Activated CD4-positive, CD25-positive, alpha-beta regulatory T cell treated with anti-CD3 and anti-CD28 coated beads, Interleukin-2, amount 50 U/mL, for 16 hours (primary cell): ENCODE measurements around the gene GATB.

Source experiments
- DNase-seq: peaks from one replicate; pipeline ENCODE4 v3.0.0-alpha.2; 2020; ENCODE audit warnings: low read depth, low spot score

GATB gene, protein sequence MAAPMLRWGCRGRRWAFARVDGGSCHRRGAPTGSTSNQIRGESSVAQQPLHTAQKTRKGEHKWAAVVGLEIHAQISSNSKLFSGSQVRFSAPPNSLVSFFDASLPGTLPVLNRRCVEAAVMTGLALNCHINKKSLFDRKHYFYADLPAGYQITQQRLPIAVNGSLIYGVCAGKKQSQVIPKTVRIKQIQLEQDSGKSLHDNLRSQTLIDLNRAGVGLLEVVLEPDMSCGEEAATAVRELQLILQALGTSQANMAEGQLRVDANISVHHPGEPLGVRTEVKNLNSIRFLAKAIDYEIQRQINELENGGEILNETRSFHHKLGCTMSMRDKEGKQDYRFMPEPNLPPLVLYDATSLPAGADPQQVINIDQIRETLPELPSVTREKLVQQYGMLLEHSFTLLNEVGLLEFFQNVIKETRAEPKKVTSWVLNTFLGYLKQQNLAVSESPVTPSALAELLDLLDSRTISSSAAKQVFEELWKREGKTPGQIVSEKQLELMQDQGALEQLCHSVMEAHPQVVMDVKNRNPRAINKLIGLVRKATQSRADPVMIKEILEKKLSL

DNA sequence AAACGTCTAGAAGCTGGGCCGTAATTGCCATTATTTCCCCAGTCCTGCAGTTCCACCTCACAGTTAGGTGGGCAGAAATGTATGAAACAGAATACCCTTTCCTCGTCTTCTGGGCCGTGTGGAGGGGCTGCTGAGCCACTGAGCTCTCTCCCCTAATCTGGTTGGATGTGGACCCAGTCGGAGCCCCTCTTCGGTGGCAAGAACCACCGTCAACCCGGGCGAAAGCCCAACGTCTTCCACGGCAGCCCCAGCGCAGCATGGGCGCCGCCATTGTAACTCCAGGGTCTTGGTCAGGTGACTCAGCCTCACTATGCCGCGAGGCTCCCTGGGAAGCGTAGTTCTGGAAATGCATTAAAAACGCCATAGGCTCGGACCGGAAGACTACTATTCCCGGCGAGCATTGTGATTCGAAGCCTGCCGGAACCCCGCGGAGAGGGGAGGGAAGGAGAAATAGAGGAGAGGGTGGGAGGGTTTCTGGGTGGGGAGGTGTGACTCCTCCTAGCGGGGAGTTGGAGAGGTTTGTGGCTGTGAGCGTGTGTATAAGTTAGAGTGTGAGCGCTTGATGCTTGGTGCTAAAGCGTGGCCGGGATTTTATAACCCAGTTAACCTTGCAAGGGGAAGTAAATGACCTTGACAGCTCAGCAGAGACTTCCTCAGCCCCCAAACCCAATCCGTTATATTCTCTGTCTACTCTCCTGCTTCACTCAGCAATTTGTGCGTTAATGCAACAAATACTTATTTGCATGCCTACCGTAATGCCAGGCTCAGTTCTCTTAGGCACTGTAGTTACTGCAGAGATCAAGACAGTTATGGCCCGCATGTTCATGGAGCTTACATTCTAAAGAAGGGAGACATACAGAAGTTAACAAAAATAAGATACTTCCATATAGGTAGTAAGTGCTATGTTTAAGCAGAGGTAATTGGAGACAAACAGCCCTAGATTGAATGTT, at the start of gene GATB:
TSS of gene GATB (minus strand) at position 296 of the 950 bp plus-strand sequence. CDS start at position 271, 25 bp downstream.
- peak; percentile 90 for DNase-seq

DNA sequence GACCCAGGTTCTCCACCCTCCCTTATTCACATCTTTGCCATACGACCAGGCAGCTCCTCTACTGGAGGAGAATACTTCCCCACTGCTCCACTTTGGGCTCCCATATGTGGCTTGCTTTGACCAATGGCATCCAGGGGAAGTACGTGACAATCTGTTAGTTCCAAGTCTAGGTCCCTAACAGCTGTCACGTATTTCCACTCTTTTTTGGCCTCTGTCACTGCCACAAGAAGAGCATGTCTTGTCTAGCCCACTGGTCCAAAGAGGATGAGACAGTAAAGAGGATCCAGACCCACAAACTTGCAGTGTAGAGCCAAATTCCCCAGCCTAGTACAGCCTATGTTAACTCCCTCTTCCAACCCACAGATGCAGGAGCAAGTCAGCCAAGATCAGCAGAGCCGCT, 49.7 kb upstream of the GATB start:
- DNase-seq = no peak

DNA sequence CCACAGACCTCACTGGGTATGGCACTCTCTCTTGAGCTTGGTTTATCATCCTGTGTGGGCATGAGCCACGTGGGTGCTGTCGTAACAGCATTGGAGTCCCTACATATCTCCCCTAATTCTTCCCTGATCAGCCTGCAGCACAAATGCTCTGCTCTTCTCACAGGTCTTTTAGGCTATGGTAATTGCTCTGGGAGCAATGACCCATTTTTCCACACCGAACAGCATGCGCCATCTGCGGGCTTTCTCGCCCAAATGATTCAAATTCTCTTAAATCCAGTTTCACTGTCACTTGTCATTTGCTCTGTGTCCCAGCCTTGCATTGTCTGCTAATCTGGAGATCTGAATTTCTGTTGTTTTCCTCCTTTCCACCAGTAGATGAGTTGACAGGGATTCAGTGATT, 48.9 kb upstream of the GATB start:
- no peak for DNase-seq

DNA sequence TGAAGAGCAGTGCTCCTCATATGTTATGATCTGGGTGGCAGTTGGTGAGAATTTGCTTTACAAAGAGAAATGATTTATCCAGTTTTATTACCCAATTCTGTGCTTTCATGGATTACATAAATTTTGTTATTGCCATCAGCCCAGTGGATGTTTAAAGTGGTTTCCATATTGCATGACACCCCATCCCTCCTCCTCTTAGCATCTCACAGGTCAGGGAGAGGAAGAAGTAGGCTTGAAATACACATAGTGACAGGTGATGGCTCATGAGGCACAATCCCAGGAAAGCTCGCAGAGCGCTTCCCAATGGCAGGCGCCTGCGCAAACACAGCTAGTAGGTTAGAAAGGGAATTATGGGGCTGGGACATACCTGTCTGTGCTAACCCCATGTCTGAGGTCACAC, 47.7 kb upstream of the GATB start:
- DNase-seq = no peak

DNA sequence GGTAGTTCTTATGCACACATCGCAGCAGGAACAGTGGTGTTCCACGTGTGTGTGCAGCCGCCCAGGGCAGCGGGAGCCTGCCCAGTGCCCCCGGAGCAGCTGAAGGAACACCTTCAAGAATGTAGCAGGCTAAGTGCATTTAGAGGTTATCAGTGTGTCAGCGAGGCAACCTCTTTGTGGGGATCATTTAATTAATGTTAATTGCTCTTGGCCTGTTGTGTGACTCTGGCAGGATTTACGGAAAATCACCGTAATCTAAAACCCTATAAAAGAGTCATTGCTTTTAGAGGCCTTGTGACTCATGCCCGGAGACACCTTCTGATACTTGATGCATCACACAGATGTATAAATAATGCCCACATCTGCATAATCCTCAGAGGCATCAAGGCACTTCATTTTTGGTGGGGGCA, 47.3 kb upstream of the GATB start:
- DNase-seq = no peak

DNA sequence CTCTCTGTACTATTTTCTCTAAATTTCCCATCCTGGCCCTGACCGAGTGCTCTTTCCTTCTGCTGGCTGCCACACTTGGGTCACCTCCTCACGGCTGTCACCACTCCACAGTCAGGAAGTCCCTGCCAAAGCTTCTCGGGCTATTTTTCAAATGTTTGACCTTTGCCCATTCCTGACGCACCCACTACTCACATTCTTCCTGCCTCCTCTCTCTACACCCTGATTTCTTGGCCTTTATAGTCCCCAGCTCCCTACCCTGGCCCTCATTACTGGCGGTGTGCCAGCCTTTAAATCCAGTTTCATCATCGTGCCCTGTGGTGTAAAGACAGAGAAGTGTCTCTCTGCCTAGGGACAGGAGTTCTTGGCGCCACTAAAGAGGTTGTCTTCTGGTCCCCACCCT, 46.4 kb upstream of the GATB start:
- no peak for DNase-seq

DNA sequence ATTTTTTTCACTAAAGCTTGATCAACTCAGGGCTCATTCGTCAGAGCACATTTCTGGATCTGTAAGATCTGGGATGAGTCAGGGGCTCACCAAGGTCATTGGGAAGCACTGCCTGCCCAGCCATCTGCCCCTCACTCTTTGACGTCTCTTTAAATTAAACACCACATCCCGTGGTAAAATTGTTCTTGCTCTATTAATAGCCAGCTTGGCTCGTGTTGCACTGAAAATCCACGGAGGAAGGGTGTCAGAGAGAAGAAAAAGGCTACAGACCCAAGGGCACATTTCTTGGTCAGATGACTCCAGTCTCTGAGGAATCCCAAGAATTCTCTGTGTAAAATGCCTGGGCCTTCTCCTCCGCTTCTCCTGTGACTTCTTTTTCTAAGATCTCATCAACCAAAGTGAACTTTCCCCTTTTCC, 45.7 kb upstream of the GATB start:
- no peak for DNase-seq

DNA sequence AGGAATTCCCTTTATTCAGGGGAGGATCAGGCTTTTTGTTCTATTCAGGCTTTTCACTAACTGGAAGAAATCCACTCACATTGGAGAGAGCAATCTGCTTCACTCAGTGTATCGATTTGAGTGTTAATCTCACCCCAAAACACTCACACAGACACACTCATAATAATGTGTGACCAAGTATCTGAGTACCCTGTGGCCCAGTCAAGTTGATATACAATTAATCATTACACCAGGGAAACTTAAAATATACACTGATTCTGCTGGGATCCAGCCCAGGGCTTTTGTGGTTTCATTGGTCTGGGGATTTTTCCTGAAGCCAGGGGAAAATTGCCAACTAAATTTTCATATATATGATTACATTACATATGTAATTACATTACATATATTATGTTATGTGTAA, 44.0 kb upstream of the GATB start:
- no peak for DNase-seq

DNA sequence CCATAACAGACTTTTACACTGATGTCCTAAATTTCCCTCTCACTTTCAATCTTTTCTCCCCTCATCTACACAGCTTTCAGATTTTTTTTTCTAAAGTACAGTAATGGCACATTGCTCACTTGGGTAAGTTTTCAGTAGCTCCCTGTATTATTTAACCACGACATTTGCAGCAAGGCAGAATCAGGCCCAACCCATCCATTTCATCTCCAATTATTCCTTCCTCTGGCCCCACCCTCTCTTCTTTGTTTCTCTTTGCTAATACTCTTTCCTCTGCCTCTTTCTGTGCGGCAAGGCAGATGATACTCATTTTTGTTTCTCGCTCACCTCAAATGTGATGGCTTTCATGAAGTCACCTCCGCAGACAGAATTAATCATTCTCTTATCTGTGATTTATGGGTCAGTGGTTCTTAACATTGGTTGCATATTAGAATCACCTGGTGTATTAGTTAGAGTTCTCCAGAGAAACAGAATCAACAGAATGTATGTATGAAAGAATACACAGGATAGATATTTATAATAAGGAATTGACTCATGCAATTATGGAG, 43.4 kb upstream of the GATB start:
- no peak for DNase-seq

DNA sequence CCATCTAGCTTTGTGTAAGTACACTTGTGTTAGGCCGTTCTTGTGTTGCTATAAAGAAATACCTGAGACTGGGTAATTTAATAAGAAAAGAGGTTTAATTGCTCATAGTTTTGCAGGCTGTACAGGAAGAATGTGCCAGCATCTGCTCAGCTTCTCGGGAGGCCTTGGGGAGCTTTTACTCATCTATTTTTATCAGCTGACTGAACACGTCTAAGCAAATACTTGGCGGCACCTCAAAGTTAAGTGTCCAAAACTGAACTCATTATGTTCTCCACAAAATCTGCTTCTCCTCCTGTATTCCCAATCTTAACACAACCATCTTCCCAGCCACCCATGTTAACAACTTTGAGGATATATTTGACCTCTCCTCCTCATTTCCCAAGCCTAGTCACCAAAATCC, 42.4 kb upstream of the GATB start:
- no peak for DNase-seq

DNA sequence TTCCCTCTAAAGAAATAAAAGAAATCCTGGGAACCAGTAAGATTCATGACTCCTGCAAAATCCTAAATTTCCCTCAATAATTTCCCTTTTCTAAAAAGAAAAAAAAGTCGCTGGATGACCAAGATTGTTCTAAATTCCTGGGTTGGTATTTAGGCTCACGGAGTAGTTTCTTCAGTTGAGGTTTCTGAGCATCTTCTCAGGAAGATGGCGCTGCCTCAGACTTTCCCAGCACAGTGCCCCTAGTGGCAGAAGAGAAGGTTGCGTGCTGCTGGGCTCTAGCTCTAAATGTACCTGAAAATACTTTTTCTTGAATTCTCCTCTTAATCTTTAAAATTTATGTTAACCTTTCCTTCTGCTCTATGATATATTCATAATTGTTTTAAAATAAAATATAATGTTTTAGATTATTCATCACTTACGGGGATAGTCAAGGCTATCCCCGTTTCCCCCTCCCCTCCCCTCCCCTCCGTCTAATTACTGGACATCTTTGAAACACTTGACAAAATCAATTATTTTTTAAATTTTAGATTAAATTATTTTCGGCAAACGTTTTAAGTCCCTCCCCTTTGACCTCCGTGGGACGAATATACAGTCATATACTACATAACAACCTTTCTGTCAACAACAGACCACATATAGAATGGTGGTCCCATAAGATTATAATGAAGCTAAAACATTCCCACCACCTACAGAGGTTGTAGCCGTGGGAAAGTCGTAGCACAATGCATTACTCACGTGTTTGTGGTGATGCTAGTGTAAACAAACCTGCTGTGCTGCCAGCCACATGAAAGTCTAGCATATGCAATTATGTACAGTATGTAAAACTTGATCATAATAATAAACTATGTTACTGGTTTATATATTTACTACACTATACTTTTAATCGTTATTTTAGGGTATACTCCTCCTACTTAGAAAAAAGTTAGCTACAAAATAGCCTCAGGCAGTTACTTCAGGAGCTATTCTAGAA, 41.0 kb upstream of the GATB start:
- peak; percentile 16 for DNase-seq

DNA sequence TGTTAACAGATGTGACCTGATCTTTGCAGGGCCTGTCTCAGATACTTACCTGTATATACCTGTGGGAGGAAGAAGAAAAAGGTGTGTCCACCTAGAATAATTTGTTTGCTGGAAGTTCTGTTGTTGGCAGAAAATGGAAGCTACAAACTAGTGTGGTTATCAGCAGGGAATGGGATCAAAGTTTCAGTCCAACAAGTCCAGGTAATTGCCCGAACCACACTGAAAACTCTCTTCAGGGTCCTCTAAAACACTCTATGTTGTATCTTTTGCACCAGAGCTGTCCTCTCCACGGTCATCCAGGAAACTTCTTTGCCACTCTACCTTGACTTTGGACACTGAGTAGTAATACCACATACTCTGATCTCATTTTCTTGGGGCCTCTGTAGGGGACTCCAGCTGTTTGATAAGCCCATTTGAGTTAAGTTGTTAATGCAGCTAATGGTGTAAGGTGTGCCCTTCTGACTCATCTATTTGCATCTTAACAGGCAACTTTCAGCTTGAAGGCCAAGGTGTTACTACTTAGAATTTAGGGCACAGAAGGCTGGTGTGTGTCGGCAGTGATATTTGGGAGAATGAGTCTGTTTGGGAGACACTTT, 38.7 kb upstream of the GATB start:
- DNase-seq = no peak

DNA sequence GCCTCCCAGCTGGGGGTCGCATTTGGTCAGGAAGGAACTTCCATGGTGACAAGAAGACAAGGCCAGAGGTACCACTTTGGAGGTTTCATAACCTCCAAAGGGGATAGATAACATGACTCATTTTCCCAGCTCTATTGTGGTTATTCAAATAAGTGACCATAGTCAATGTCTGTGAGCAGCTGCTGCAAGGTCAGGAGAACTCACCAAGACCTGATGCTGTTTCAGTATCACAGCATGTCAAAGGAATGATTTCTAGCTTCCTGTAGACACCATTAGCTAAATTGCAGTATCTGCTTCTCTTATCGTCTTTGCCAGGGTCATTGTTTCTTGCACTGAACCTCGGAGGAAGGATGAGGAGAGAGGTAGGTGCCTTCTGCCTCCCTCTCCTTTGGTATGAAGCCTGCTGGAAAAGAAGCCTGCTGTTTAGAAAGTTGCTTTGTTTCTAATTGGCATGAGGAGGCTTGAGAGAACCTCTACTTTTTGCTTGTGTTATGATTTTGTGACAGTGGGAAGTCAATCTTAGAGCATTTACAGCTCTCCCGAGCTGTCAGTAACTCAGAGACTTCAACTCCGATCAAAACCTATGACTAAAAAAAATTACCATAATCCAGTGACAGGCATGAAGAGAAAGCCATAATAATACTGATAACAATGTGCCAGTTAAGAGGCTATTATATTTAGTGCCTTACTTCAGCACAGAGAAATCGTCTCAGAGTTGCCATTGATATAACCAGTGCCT, 38.0 kb upstream of the GATB start:
- no peak for DNase-seq

DNA sequence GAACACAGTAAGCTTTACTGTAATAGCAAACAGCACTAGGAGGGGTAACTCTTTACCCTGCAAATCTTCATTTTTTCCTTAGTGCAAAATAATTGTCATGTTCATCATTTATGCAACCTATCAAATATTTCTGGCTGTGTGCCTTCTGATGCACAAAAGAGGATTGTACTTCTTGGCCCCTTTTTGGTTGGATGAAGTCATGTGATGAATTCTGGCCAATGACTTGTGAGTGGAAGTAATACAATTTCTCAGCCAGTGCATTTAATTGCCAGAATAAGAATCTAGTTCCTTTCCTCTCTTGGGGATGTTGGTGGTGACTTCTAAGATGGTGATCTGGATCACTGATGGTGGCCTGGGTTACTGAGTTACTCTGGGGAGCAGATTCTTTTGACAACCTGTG, 37.0 kb upstream of the GATB start:
- no peak for DNase-seq

DNA sequence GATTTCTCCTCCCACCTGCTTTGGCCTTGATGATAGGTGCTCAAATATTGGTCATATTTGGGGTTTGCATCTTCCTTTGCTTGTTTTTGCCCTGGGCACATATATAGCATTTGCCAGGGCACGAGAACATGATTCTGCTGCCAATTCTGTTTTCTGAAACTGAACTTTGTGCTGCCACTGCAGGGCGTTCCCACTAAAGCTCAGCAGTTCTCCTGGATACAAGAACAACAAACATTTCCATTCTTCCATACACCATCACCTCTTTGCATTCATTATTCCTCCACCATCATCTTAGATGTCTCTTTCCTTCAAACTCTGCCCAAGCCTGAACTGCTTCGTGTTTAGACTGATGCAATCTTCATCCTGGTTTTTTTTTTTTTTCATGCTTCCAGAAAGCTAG, 36.3 kb upstream of the GATB start:
- DNase-seq = no peak

DNA sequence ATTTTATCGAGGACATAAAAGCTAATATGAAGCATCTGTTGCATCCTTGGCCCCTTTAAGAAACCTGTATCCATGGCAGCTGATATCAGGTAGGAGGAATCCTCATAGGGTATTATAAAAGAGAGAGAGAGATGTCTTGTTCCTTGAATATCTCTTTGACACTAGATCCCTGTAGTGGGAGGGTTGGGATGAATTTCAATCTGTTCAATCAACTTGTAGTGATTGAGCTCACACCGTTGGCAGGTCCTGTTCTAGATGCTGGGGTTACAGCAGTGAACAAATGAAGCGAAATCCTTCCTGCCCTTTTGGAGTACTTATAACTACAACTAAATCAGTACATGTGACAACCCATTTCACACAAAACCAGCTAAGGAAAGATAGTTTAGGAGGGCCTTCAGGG, 35.3 kb upstream of the GATB start:
- no peak for DNase-seq

DNA sequence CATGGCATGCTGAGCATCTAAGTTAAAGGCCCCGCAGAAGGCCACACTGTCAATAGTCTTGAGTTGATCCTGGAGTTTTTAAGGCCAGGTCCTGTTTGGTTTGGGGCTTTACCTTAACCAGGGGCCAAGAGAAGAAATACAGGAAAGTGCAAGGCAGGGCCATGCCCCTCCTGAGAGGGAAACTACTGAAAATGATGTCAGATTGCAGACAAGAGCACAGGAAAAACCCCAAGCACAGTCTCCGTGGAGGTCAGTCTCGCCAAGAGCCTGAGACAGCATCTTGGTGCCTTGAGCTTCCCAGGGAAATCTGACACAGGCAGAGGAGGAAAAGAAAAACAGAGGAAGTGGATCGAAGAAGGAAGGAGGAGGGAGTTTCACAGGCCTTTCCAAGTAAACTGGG, 32.2 kb upstream of the GATB start:
- DNase-seq = no peak

DNA sequence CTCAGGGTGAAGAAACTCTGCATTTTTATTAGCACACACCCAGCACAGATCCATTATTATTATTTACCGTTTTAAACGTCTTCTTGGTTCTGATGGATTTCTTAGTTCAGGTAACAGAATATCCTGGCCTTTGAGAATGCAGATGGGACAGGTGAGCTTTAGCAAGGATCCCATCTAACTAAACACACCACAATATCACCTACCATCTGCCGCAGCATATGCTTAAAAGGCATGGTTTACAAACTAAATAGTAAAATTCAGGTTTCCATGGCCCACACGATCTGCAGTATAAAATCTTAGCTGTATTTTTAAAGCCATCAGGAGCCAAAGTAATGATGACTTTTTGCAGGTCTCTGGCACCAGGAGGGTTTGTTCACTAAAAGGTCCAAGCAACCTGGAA, 31.7 kb upstream of the GATB start:
- DNase-seq = no peak

DNA sequence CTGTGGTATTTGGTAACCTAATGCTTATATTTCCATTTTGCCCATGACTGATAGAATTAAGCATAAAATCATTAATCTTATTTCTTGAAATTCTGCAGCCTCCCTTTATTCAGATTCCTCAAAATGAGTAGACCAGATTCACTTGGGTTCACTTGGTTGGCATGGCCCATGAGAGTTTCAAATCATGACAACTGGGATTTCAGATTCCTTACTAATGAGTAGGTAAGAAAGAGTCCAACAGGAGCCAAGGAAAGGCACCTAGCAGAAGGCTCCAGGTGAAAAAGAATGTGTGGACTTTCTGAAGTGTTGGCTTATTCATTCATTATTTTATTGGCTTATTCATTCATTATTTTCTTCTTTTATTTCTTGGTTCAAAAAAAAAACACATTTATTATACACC, 27.2 kb upstream of the GATB start:
- no peak for DNase-seq

DNA sequence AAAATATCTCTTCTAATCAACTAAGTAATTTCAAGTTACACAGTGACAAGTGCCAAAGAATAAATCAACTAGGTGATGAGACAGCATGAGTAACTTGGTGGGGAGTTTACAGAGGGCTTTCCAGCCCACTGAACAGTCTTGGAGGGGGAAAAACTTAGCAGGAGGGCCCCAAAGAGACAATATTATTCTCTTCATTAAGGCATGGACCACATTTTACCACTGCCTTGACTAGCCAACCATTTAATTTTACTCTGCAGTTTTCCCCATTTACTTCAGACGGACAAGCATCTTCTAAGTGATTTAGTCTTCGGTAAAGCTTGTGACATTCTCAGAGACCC, 25.3 kb upstream of the GATB start:
- DNase-seq = no peak
